ENCODE data around the gene C8B.

C8B gene

DNA sequence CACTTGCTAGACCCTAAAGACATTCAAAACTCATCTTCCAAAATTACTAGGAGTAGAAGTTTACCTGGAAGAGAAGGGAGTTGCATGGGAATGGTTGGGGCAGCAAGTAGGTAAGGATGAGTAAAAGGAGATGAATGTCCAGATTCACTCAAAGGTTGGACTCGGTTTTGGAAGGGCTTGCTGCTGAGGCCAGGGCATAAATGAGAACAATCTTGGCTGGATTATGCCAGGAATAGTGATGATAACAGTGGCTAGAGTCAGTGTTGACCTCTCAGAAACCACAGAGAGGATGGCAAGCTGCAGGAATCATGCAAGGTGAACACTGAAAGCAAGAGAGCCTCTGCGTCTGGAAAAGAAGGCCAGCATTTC, 67.8 kb downstream of the C8B start:
- CTCF ChIA-PET: no interaction called here
- POLR2A ChIA-PET: no interaction called here
- no peak for DNase-seq (ENCODE audit: extremely low spot score)
- TF ChIP-seq CTCF (IDR thresholded peaks at IDR 0.05; ENCODE audit: control extremely low read depth, extremely low read depth, low read depth, missing control alignments): no peak

DNA sequence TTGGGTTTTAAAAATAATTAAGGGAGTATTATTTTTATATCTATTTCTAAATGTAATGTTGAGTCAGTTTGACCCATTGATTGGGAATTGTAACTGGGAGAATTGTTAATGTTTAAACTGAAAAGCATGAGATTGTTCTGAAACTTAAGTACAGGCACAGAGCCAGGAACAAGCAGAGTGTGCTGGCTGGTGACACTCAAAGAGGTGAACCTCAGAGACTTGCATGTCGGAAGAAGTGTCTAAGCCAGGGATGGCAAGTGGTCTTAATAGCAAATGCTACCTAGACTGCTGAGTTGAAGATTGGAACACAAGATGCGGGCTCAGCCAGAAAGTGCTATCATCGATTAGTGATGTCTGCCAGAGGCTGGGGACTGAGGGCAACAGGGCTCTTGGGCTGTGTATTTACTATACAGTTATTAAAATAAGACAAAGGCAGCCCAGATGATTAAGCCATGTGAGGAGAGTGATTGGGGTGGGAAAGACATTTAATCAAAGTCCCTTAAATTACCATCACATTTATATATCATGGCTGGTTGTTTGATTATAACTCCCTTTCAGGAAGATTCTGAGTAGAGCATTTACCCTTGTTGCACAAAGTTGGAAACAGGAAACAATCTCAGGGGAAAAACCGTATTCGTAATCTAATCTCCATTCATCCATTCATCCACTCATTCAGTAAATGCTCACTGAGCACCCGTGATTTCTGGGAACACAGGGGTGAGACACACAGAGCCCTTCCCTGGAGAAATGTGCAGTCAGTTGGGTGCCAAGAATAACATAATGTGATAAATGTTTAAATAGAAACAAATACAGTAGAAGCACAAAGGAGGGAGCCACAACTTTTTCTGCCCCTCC, 68.4 kb downstream of the C8B start:
- DNase-seq (ENCODE audit: extremely low spot score): no peak
- ChIA-PET CTCF (interaction anchor here (1.0 kb wide), 1 partner anchor 10 kb away, joined by 3 read pairs; no protein-coding TSS in a partner anchor), POLR2A (no interaction called here)
- TF ChIP-seq CTCF (IDR thresholded peaks at IDR 0.05; ENCODE audit: control extremely low read depth, extremely low read depth, low read depth, missing control alignments): no peak

- CTCF ChIA-PET: no interaction called here
- DNase-seq (ENCODE audit: extremely low spot score): no peak
- POLR2A ChIA-PET: no interaction called here
- TF ChIP-seq CTCF (IDR thresholded peaks at IDR 0.05; ENCODE audit: control extremely low read depth, extremely low read depth, low read depth, missing control alignments): no peak
These were observed 71.8 kb downstream of the C8B start for GRCh38 chr1:56894014-56894413.

DNA sequence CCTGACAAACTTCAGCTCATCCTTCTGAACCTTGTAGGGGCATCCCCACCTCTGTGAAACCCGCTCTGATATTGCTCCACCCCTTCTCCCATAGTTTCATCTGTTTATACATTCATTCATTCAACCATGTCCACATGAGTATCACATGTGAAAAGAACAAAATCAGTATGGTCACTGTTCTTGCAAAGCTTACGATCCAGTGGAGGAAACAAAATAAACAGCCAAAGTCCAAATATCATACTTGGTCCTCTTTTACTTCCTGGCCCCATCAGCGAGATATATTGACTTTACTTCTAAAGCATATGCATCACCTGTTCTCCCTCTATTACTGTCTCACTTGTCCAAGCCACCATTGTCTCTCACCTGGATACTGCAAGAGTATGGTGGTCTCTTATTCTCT, 75.6 kb downstream of the C8B start:
- ChIA-PET POLR2A (no interaction called here), CTCF (interaction anchor here (1.2 to 2.0 kb wide), 4 partner anchors 9 to 14 kb away, joined by 3 to 4 read pairs (median 4); no protein-coding TSS in a partner anchor)
- no peak for TF ChIP-seq CTCF (IDR thresholded peaks at IDR 0.05; ENCODE audit: control extremely low read depth, extremely low read depth, low read depth, missing control alignments)
- no peak for DNase-seq (ENCODE audit: extremely low spot score)

- no peak for DNase-seq (ENCODE audit: extremely low spot score)
- ChIA-PET CTCF (interaction anchor here (1.9 kb wide), 1 partner anchor 8 kb away, joined by 4 read pairs; no protein-coding TSS in a partner anchor), POLR2A (no interaction called here)
- no peak for TF ChIP-seq CTCF (IDR thresholded peaks at IDR 0.05; ENCODE audit: control extremely low read depth, extremely low read depth, low read depth, missing control alignments)
These were observed 84.4 kb downstream of the C8B start for GRCh38 chr1:56881417-56881816.

DNA sequence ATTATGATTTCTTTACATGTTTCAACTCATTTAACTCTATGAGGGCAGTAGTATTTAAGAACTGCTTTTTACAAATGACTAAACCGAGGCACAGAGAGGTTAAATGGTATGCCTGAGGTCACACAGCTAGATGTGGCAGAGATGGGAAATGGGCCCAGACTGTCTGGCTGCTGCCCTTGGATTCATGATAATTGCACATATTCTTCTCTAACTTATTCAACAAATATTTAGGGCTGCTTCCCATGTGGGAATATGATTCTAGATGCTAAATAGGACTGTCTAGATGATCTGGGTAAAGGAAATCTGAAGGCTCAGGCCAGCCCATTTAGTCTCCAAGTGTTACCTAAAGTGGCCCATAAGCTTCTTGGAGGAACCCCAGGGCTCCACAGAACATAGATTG, 85.0 kb downstream of the C8B start:
- POLR2A ChIA-PET: no interaction called here
- no peak for TF ChIP-seq CTCF (IDR thresholded peaks at IDR 0.05; ENCODE audit: control extremely low read depth, extremely low read depth, low read depth, missing control alignments)
- no peak for DNase-seq (ENCODE audit: extremely low spot score)
- CTCF ChIA-PET: interaction anchor here (1.9 kb wide), 1 partner anchor 9 kb away, joined by 4 read pairs; no protein-coding TSS in a partner anchor
